Right cardiac atrium (tissue), 5 donors: ENCODE results near the gene TRAF2. TPM values are rescaled to one million over a fixed set of nuclear protein-coding genes. Genes with fewer than 3 reads are reported as not detected.
A peak's percentile ranks its signal among the peaks of the same experiment; 100 is the strongest.
"Not testable (repeated sequence)": the region's sequence is repeated elsewhere in the genome, so short reads cannot be mapped to it uniquely, and the experiment has no call there.

Source experiments
- ATAC-seq, 2 donors: fragments of 200-7000 bp; cut with Tn5 transposase; one replicate each; pipeline versions ENCODE4 v1.8.0 to v1.9.1; 2020; ENCODE audit warnings: moderate library complexity in 2 of 2, mild to moderate bottlenecking in 1 of 2
- DNase-seq, 3 donors: peaks; one replicate each; pipeline ENCODE4 v3.0.0-alpha.2; 2020
- H3K27ac ChIP-seq: one replicate; pipeline ENCODE4 v1.5.1; 2013; ENCODE audit warnings: mild to moderate bottlenecking, low read length, control low read depth, moderate library complexity
- H3K27me3 ChIP-seq: one replicate; pipeline ENCODE4 v1.6.1; 2013; ENCODE audit not compliant: control insufficient read depth, insufficient read depth
- H3K4me1 ChIP-seq: one replicate; pipeline ENCODE4 v1.6.1; 2013; ENCODE audit warnings: low read length; ENCODE audit not compliant: control insufficient read depth, insufficient read depth
- H3K4me3 ChIP-seq: one replicate; pipeline ENCODE4 v1.5.1; 2013; ENCODE audit warnings: low read length, control low read depth
- H3K9me3 ChIP-seq: one replicate; pipeline ENCODE4 v1.6.1; 2013; ENCODE audit warnings: low read length; ENCODE audit not compliant: control insufficient read depth
- WGBS: extraction: QIAGEN DNeasy Blood & Tissue Kit; methylation state at CpG from one replicate; pipeline ENCODE4 v1.1.7; 2013; 5-methylcytosine and 5-hydroxymethylcytosine counted together
- intact Hi-C, 4 donors: fragments of 100-400 bp; cut with DNase I; formaldehyde crosslinking; loops; one replicate each; pipeline versions ENCODE4 v1.11.0 to v1.14.0; 2022 to 2023
- polyA plus RNA-seq: library from polyadenylated mRNA; stranded (reverse); fragments of 200-250 nt; gene quantifications from one replicate; pipeline ENCODE4 v1.2.3, GENCODE V29; 2013
- total RNA-seq, 4 donors: library from RNA; stranded (reverse); fragmentation: NEBNext Ultra II Directional; extraction: Animal tissue kit (Norgen Biotek cat#: 25700); gene quantifications; one replicate each; pipeline ENCODE4 v1.2.1, GENCODE V29; 2021
- donor health status: healthy with polysubstance abuse.
- donor health status: DM: no; HTN: yes; CAD: no.
- donor health status: DM: no; HTN: no; CAD: no.
- donor health status: DM: no; HTN: yes; CAD: no; lungs with severe emphysema.
- donor health status: DM: yes; HTN: yes; CAD: no.

The TRAF2 gene
- total and polyA plus RNA-seq, 5 donors, result 6.1 to 10.2 (median 8.2) TPM

GRCh38 chr9:136858844-136859757 lies 27.2 kb upstream of the TRAF2 start:
- peak; percentile 13 to 20 for ATAC-seq
- peak; percentile 68 to 87 (median 84) for DNase-seq

GRCh38 chr9:136860529-136860928 lies 25.8 kb upstream of the TRAF2 start:
- ATAC-seq, result no peak
- Histone ChIP-seq H3K9me3 (no peaks in the 10 kb centered on the region), H3K4me1 (peaks cover 7% of the 10 kb centered on the region), H3K4me3 (no peak overlapping the region), H3K27me3 (no peaks in the 10 kb centered on the region), H3K27ac (no peak overlapping the region)
- WGBS, result 80% methylated on average over 9 of the region's 9 CpGs
- peak in 2 of 3 donors; percentile 40 to 46 for DNase-seq
- intact Hi-C loops, result no loop called here

More at GRCh38 chr9:136858844-136859757, 27.2 kb upstream of the TRAF2 start:
- no peaks in the 10 kb centered on the region for H3K9me3 ChIP-seq
- no peaks in the 10 kb centered on the region for H3K27me3 ChIP-seq
- intact Hi-C loops, result loop anchor here in 2 of 4 donors (5.0 to 10.0 kb wide), 2 partner anchors 57 to 86 kb away; partner anchors contain the start of genes C8G (in 1 of the 2) and FBXW5 (in 1 of the 2)
- 70% methylated on average over 20 of the region's 20 CpGs for WGBS
- H3K27ac ChIP-seq, result no peak overlapping the region
- H3K4me1 ChIP-seq, result no peaks in the 10 kb centered on the region
- no peak overlapping the region for H3K4me3 ChIP-seq

GRCh38 chr9:136860933-136861873 lies 25.1 kb upstream of the TRAF2 start:
- DNase-seq, result peak in 2 of 3 donors; percentile 28 to 58
- intact Hi-C loops, result no loop called here
- no peaks in the 10 kb centered on the region for H3K9me3 ChIP-seq
- H3K27ac ChIP-seq, result no peak overlapping the region
- H3K4me1 ChIP-seq, result peaks cover 7% of the 10 kb centered on the region
- no peak overlapping the region for H3K4me3 ChIP-seq
- no peak for ATAC-seq
- H3K27me3 ChIP-seq, result no peaks in the 10 kb centered on the region
- WGBS, result 90% methylated on average over 22 of the region's 22 CpGs

GRCh38 chr9:136861874-136862457 lies 24.4 kb upstream of the TRAF2 start:
- Histone ChIP-seq H3K4me1 (peaks cover 7% of the 10 kb centered on the region), H3K9me3 (no peaks in the 10 kb centered on the region), H3K27ac (no peak overlapping the region), H3K27me3 (no peaks in the 10 kb centered on the region), H3K4me3 (no peak overlapping the region)
- 86% methylated on average over 26 of the region's 26 CpGs for WGBS
- intact Hi-C loops, result no loop called here
- ATAC-seq (no peak), DNase-seq (peak in 1 of 3 donors; percentile 48)

GRCh38 chr9:136862849-136863622 lies 23.3 kb upstream of the TRAF2 start:
- intact Hi-C loops, result no loop called here
- no peaks in the 10 kb centered on the region for H3K9me3 ChIP-seq
- no peak overlapping the region for H3K4me3 ChIP-seq
- ATAC-seq (no peak), DNase-seq (peak in 2 of 3 donors; percentile 43 to 49)
- 90% methylated on average over 31 of the region's 31 CpGs for WGBS
- no peaks in the 10 kb centered on the region for H3K27me3 ChIP-seq
- peaks cover 7% of the 10 kb centered on the region for H3K4me1 ChIP-seq
- H3K27ac ChIP-seq, result no peak overlapping the region

GRCh38 chr9:136863623-136864273 lies 22.6 kb upstream of the TRAF2 start:
- WGBS, result 89% methylated on average over 12 of the region's 12 CpGs
- no peak overlapping the region for H3K27ac ChIP-seq
- H3K4me3 ChIP-seq, result no peak overlapping the region
- DNase-seq (peak in 1 of 3 donors; percentile 53), ATAC-seq (no peak)
- H3K27me3 ChIP-seq, result no peaks in the 10 kb centered on the region
- no peaks in the 10 kb centered on the region for H3K9me3 ChIP-seq
- peaks cover 7% of the 10 kb centered on the region for H3K4me1 ChIP-seq
- intact Hi-C loops, result no loop called here

GRCh38 chr9:136865041-136865767 lies 21.1 kb upstream of the TRAF2 start:
- WGBS, result 60% methylated on average over 11 of the region's 11 CpGs
- Histone ChIP-seq H3K4me1 (peaks cover 7% of the 10 kb centered on the region), H3K27ac (no peak overlapping the region), H3K27me3 (no peaks in the 10 kb centered on the region), H3K9me3 (no peaks in the 10 kb centered on the region), H3K4me3 (peak overlapping the region; percentile 73)
- ATAC-seq (peak; percentile 1 to 2), DNase-seq (no peak)
- intact Hi-C loops, result no loop called here

GRCh38 chr9:136865768-136866103 lies 20.6 kb upstream of the TRAF2 start:
- peak overlapping the region; percentile 80 for H3K27ac ChIP-seq
- peak overlapping the region; percentile 73 for H3K4me3 ChIP-seq
- H3K9me3 ChIP-seq, result no peaks in the 10 kb centered on the region
- no peaks in the 10 kb centered on the region for H3K27me3 ChIP-seq
- H3K4me1 ChIP-seq, result peaks cover 7% of the 10 kb centered on the region
- WGBS, result 3% methylated on average over 20 of the region's 20 CpGs
- DNase-seq (peak in 2 of 3 donors; percentile 50 to 81), ATAC-seq (peak; percentile 9 to 50)
- intact Hi-C loops, result no loop called here

GRCh38 chr9:136866898-136867421 lies 19.4 kb upstream of the TRAF2 start:
- DNase-seq, result peak in 1 of 3 donors; percentile 43
- ATAC-seq, H3K9me3 ChIP-seq, H3K27me3 ChIP-seq, H3K4me1 ChIP-seq, intact Hi-C loops, H3K27ac ChIP-seq: not testable (repeated sequence)
- peak overlapping the region; percentile 73 for H3K4me3 ChIP-seq
- 84% methylated on average over 29 of the region's 29 CpGs for WGBS
